GM19193 (cell line): ENCODE results near the gene VWA2.

Source experiments
- POLR2A ChIP-seq: IDR thresholded peaks from 4 replicates; pipeline ENCODE4 v1.6.1; 2011; ENCODE audit not compliant: insufficient read depth, insufficient read length; ENCODE audit errors: extremely low read depth

The VWA2 gene

GRCh38 chr10:114281461-114281860 is 42.4 kb downstream of the VWA2 start:
- no peak for TF ChIP-seq POLR2A

GRCh38 chr10:114282526-114282925 is 43.5 kb downstream of the VWA2 start:
- no peak for TF ChIP-seq POLR2A

- no peak for TF ChIP-seq POLR2A
Observed at GRCh38 chr10:114283091-114283490, 44.0 kb downstream of the VWA2 start.

GRCh38 chr10:114283535-114284234 is 44.6 kb downstream of the VWA2 start:
- no peak for TF ChIP-seq POLR2A

- no peak for TF ChIP-seq POLR2A
Observed at GRCh38 chr10:114284346-114285071, 45.5 kb downstream of the VWA2 start.

GRCh38 chr10:114285961-114286441 is 46.9 kb downstream of the VWA2 start:
- no peak for TF ChIP-seq POLR2A

GRCh38 chr10:114286921-114287320 is 47.9 kb downstream of the VWA2 start:
- no peak for TF ChIP-seq POLR2A

GRCh38 chr10:114288424-114289095 is 49.5 kb downstream of the VWA2 start:
- no peak for TF ChIP-seq POLR2A

- no peak for TF ChIP-seq POLR2A
Observed at GRCh38 chr10:114289096-114289436, 50.0 kb downstream of the VWA2 start.

- no peak for TF ChIP-seq POLR2A
Observed at GRCh38 chr10:114290038-114290437, 51.0 kb downstream of the VWA2 start.

GRCh38 chr10:114291076-114291475 is 52.0 kb downstream of the VWA2 start:
- no peak for TF ChIP-seq POLR2A

- no peak for TF ChIP-seq POLR2A
Observed at GRCh38 chr10:114291516-114291915, 52.5 kb downstream of the VWA2 start.

GRCh38 chr10:114293075-114293474 is 54.0 kb downstream of the VWA2 start:
- TF ChIP-seq POLR2A: no peak

GRCh38 chr10:114294549-114294948 is 55.5 kb downstream of the VWA2 start:
- no peak for TF ChIP-seq POLR2A

GRCh38 chr10:114295393-114295792 is 56.3 kb downstream of the VWA2 start:
- TF ChIP-seq POLR2A: no peak
